GM21423 (cell line): ENCODE measurements around the gene PYCARD.

Experiments
- ATAC-seq: cut with Tn5 transposase; IDR thresholded peaks from one replicate; pipeline ENCODE4 v1.9.1; 2021; ENCODE audit warnings: mild to moderate bottlenecking, moderate library complexity; ENCODE audit not compliant: unreplicated experiment

The PYCARD gene

DNA sequence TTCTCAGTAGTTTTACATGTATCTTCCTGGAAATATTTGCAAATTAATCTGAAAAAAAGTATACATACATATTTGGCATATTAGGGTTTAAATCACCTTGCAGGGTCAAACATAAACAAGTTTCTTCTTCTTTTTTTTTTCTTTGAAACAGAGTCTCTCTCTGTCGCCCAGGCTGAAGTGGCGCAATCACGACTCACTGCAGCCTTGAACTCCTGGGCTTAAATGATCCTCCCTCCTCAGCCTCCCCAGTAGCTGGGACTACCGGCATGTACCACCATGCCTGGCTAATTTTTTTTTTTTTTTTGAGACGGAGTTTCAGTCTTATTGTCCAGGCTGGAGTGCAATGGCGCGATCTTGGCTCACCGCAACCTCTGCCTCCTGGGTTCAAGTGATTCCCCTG is 35.2 kb downstream of the PYCARD start:
- no peak for ATAC-seq

DNA sequence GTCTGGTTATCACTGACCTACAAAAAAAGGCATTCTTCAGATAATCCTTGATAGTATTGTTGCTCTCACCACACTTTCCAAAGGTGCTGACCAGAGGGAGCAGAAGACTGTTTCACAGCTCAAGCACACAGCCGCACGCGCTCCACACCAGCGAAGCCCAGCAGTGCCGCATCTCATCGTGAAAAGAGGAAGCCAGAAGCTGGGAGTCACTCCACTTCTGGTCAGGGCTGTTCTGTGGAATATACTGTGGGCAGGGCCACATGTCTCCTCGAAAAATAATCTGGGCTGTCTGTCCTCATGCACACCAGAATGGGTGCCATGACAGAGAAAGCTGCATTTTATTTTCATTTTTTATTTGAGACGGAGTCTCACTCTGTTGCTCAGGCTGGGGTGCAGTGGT is 45.4 kb downstream of the PYCARD start:
- ATAC-seq, result no peak
